Thoracic aorta (tissue), 2 donors: ENCODE data around the gene CLEC2A. TPM values are rescaled to one million over a fixed set of nuclear protein-coding genes. Genes with fewer than 3 reads are reported as not detected.

Experiments
- ATAC-seq: fragments of 150-250 bp; one replicate; pipeline ENCODE4 v1.8.0; 2017; ENCODE audit warnings: low read depth; ENCODE audit not compliant: insufficient number of reproducible peaks, low FRiP score
- DNase-seq: peaks from one replicate; pipeline ENCODE4 v3.0.0-alpha.2; 2020; ENCODE audit warnings: low spot score
- H3K27ac ChIP-seq, 2 donors: fragments of 200-600 bp; sonication (generic); 1 replicate in 1 of 2; 2 replicates in 1 of 2; pipeline ENCODE4 v1.5.1; 2016; ENCODE audit warnings: mild to moderate bottlenecking in 2 of 2, moderate library complexity in 2 of 2
- H3K27me3 ChIP-seq: fragments of 200-600 bp; sonication (generic); replicated peaks from 2 replicates; pipeline ENCODE4 v1.6.0; 2016; ENCODE audit warnings: mild to moderate bottlenecking; ENCODE audit not compliant: insufficient read depth
- H3K36me3 ChIP-seq: fragments of 200-600 bp; sonication (generic); one replicate; pipeline ENCODE4 v1.5.1; 2016
- H3K4me1 ChIP-seq, 2 donors: fragments of 200-600 bp; sonication (generic); 1 replicate in 1 of 2; 2 replicates in 1 of 2; pipeline versions ENCODE4 v1.5.1 to v1.6.0; 2016; ENCODE audit warnings: low read depth in 2 of 2, mild to moderate bottlenecking in 1 of 2; ENCODE audit not compliant: control insufficient read depth in 1 of 2
- H3K4me3 ChIP-seq: fragments of 200-600 bp; sonication (generic); 2 replicates; pipeline ENCODE4 v1.5.1; 2016; ENCODE audit warnings: mild to moderate bottlenecking
- H3K9me3 ChIP-seq: fragments of 200-600 bp; sonication (generic); 2 replicates; pipeline ENCODE4 v1.5.1; 2016
- total RNA-seq, 2 donors: library from RNA; depleted of rRNA; stranded (reverse); fragments of >200 nt; gene quantifications; one replicate each; pipeline versions ENCODE4 v1.1.0 to v1.2.3, GENCODE V29; 2016
- TF ChIP-seq, protein P1 (sequence below): fragments of 200-600 bp; sonication (generic); IDR thresholded peaks from one replicate; pipeline ENCODE4 v1.5.1; 2019; ENCODE audit warnings: antibody characterized with exemption

Gene CLEC2A
- total RNA-seq, 2 donors from 2014 or later: not detected

DNA sequence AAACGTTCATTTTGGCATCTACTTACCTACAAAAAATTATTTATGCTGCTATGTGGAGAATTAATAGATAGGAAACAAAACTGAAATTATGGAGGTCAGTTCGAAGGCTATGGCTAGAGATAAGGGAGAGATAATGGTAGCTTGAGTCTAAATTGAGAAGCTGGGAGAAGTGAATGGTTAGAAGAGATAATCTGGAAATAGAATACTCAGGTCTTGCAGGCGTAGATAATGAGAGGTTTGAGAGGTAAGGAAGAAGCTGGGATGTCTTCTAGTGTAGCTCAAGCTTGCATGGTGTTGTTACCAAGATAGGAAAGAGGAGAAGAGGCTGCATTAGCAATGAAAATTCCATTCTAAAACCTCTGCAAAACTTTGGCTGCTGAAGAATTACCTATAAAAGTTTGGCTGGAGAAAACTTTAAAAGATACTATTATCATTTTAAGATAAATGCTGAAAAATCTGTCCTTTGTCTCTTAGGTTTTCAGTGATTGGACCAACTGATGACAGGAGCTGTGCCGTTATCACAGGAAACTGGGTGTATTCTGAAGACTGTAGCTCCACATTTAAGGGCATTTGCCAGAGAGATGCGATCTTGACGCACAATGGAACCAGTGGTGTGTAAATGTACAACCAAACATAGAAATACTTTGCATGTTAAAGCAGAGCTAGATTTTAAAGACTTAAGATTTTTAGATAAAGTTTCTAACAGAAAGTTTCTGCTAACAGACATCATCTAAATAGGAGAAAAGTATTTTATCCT, 36.8 kb downstream of the CLEC2A start:
- no peak overlapping the region for H3K4me3 ChIP-seq
- no peaks in the 10 kb centered on the region for H3K36me3 ChIP-seq
- TF ChIP-seq, protein P1, sequence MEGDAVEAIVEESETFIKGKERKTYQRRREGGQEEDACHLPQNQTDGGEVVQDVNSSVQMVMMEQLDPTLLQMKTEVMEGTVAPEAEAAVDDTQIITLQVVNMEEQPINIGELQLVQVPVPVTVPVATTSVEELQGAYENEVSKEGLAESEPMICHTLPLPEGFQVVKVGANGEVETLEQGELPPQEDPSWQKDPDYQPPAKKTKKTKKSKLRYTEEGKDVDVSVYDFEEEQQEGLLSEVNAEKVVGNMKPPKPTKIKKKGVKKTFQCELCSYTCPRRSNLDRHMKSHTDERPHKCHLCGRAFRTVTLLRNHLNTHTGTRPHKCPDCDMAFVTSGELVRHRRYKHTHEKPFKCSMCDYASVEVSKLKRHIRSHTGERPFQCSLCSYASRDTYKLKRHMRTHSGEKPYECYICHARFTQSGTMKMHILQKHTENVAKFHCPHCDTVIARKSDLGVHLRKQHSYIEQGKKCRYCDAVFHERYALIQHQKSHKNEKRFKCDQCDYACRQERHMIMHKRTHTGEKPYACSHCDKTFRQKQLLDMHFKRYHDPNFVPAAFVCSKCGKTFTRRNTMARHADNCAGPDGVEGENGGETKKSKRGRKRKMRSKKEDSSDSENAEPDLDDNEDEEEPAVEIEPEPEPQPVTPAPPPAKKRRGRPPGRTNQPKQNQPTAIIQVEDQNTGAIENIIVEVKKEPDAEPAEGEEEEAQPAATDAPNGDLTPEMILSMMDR: no peak
- no peak overlapping the region for H3K27ac ChIP-seq
- no peaks in the 10 kb centered on the region for H3K27me3 ChIP-seq
- H3K4me1 ChIP-seq: no peaks in the 10 kb centered on the region
- DNase-seq (no peak), ATAC-seq (no peak)
- H3K9me3 ChIP-seq: no peaks in the 10 kb centered on the region

DNA sequence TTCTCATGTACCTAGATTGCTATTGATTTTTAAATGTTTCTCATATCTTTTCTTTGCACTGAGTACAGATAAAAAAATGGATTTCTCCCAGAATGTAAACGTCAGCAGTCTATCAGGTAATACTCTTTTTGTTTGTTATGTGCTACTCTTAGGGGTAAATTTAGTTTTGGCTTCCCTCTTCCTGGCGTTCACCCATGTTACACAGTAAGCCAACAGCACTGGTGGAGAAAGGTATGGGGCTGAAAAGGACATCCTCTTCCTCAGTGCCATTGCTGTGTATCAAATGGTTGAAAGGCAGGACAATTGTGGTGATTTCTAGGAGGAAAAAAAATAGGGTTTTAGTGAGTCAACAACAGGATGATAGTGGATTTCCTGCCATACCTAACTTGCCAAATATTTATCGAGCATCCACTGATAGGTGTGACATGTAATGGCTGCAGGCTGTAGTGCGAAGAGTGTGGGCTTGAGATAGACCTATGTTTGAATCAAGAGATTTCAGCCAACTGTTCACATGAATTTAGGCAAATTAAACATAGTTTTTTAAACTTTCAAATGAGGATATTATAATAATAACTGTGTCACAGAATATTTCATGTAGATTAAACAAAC, 43.4 kb downstream of the CLEC2A start:
- DNase-seq (no peak), ATAC-seq (no peak)
- Histone ChIP-seq H3K27ac (no peak overlapping the region), H3K36me3 (no peaks in the 10 kb centered on the region), H3K4me3 (no peak overlapping the region), H3K4me1 (no peaks in the 10 kb centered on the region), H3K9me3 (no peaks in the 10 kb centered on the region), H3K27me3 (no peaks in the 10 kb centered on the region)
- TF ChIP-seq, protein P1: no peak

DNA sequence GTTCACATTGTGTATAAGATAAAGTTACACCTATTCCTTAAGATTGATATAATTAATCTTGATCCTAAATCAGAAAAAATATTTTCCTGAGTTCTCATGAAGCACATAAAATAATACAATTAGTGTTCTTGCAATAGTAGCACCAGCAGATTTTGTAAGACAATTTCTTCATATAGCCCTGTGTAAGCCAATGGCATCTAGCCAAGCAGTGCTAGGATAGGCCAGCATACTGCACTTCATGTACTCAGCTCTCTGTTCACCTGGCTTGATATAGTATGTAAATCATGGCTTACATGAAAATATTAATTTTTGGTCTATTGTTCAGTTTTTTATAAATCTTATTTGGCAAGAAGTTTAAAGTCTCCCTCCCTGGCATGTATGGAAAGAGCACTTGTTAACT, 49.0 kb downstream of the CLEC2A start:
- H3K27me3 ChIP-seq: no peaks in the 10 kb centered on the region
- no peak overlapping the region for H3K27ac ChIP-seq
- H3K4me3 ChIP-seq: no peak overlapping the region
- no peak for ATAC-seq
- TF ChIP-seq, protein P1: no peak
- no peaks in the 10 kb centered on the region for H3K9me3 ChIP-seq
- H3K4me1 ChIP-seq: no peaks in the 10 kb centered on the region
- no peak for DNase-seq
- H3K36me3 ChIP-seq: no peaks in the 10 kb centered on the region

DNA sequence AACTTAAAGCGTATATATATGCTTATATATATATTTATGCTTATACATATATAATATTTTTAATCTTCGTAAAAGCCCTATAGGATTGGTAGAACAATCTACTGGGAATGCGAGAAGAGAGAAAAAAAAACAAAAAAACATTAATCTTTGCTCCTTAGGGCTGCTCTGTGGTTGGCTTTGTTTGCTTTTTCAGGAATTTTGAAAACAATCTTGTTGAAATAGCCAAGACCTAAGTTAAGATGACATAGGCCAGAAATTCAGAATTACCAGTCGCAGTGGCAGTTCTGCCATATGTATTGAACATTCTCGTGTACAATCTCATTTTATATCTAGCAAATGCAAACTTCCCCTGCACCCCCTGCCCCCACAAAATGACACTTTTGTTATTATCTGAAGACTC, 50.2 kb downstream of the CLEC2A start:
- H3K9me3 ChIP-seq: no peaks in the 10 kb centered on the region
- no peaks in the 10 kb centered on the region for H3K27me3 ChIP-seq
- no peak overlapping the region for H3K4me3 ChIP-seq
- DNase-seq: no peak
- no peak overlapping the region for H3K27ac ChIP-seq
- ATAC-seq: no peak
- no peaks in the 10 kb centered on the region for H3K4me1 ChIP-seq
- H3K36me3 ChIP-seq: no peaks in the 10 kb centered on the region
- TF ChIP-seq, protein P1: no peak

DNA sequence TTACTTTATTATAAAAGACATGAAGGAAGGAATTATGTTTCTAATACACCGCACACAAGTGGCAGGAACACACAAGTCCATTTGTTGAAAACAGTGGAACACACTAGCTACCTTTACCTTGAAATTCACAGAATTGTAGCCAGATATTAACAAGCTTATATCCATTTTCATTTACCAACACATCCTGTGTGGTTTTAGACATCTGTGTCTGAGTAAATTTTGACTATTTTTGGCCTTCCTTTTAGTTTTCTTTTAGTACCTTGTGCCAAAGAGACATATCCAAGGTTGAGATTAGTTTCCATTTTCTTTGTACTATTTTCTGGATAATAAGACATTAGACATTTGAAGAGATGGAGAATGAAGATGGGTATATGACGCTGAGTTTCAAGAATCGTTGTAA, 50.9 kb downstream of the CLEC2A start, which contains the start of gene KLRF2:
Gene KLRF2, plus strand, starts transcription at position 244 of the 400 bp plus-strand sequence. Its CDS starts 107 bp downstream, at position 351.
- TF ChIP-seq, protein P1: no peak
- ATAC-seq: no peak
- no peak within 1 kb of the TSS for H3K27ac ChIP-seq
- H3K27me3 ChIP-seq: no peaks in the 10 kb centered on the region
- no peaks in the 10 kb centered on the region for H3K36me3 ChIP-seq
- no peak for DNase-seq
- H3K9me3 ChIP-seq: no peaks in the 10 kb centered on the region
- H3K4me1 ChIP-seq: no peaks in the 10 kb centered on the region
- no peak within 1 kb of the TSS for H3K4me3 ChIP-seq
